H9 (cell line): Measurements from ENCODE around the gene GRIFIN. TPM values are rescaled to one million over a fixed set of nuclear protein-coding genes. Genes with fewer than 3 reads are reported as not detected.
A peak's percentile ranks its signal among the peaks of the same experiment; 100 is the strongest.

Experiments
- DNase-seq: peaks from one replicate; pipeline ENCODE4 v3.0.0-alpha.2; 2017
- H2AFZ ChIP-seq: one replicate; pipeline ENCODE4 v1.6.1; 2013; ENCODE audit warnings: mild to moderate bottlenecking, low read length, control low read depth, moderate library complexity
- H2AK5ac ChIP-seq: 2 replicates; pipeline ENCODE4 v1.6.1; 2013; ENCODE audit warnings: low read length, control low read depth, mixed read lengths; ENCODE audit not compliant: insufficient read length
- H2BK120ac ChIP-seq: one replicate; pipeline ENCODE4 v1.6.1; 2013; ENCODE audit warnings: low read depth, mild to moderate bottlenecking, low read length, control low read depth, inconsistent platforms; ENCODE audit not compliant: poor library complexity, severe bottlenecking
- H2BK12ac ChIP-seq: 2 replicates; pipeline ENCODE4 v1.6.1; 2013; ENCODE audit warnings: low read length, control low read depth, mixed read lengths, low read depth; ENCODE audit not compliant: insufficient read length
- H2BK15ac ChIP-seq: 2 replicates; pipeline ENCODE4 v1.6.1; 2013; ENCODE audit warnings: low read depth, low read length, control low read depth
- H2BK20ac ChIP-seq: one replicate; pipeline ENCODE4 v1.6.1; 2013; ENCODE audit warnings: low read depth, mild to moderate bottlenecking, low read length, control low read depth, inconsistent platforms; ENCODE audit not compliant: poor library complexity, severe bottlenecking
- H2BK5ac ChIP-seq: 2 replicates; pipeline ENCODE4 v1.6.1; 2013; ENCODE audit warnings: low read length, control low read depth, mixed read lengths; ENCODE audit not compliant: insufficient read length
- H3K14ac ChIP-seq: 2 replicates; pipeline ENCODE4 v1.6.1; 2013; ENCODE audit warnings: low read length, control low read depth; ENCODE audit not compliant: insufficient read depth
- H3K18ac ChIP-seq: 2 replicates; pipeline ENCODE4 v1.6.1; 2013; ENCODE audit warnings: low read depth, mild to moderate bottlenecking, mixed read lengths, low read length, control low read depth; ENCODE audit not compliant: insufficient read length
- H3K23ac ChIP-seq: 2 replicates; pipeline ENCODE4 v1.6.1; 2013; ENCODE audit warnings: low read length, control low read depth, mixed read lengths, low read depth; ENCODE audit not compliant: insufficient read length
- H3K23me2 ChIP-seq: 2 replicates; pipeline ENCODE4 v1.6.1; 2013; ENCODE audit warnings: low read depth, mild to moderate bottlenecking, mixed read lengths, low read length, control low read depth; ENCODE audit not compliant: insufficient read length, poor library complexity, severe bottlenecking
- H3K27ac ChIP-seq: 2 replicates; pipeline ENCODE4 v1.5.1; 2013; ENCODE audit warnings: low read length, control low read depth, mixed read lengths, low read depth; ENCODE audit not compliant: insufficient read length
- H3K27me3 ChIP-seq: 2 replicates; pipeline ENCODE4 v1.6.1; 2013; ENCODE audit warnings: low read length, control low read depth, inconsistent platforms; ENCODE audit not compliant: insufficient read depth
- H3K4ac ChIP-seq: 2 replicates; pipeline ENCODE4 v1.6.1; 2013; ENCODE audit warnings: low read depth, mild to moderate bottlenecking, control low read depth, inconsistent platforms, low read length, moderate library complexity
- H3K4me1 ChIP-seq: 2 replicates; pipeline ENCODE4 v1.6.1; 2013; ENCODE audit warnings: low read length, control low read depth, inconsistent platforms; ENCODE audit not compliant: insufficient read depth
- H3K4me2 ChIP-seq: 2 replicates; pipeline ENCODE4 v1.6.1; 2013; ENCODE audit warnings: low read length, control low read depth, mixed read lengths; ENCODE audit not compliant: insufficient read length, insufficient read depth
- H3K56ac ChIP-seq: 2 replicates; pipeline ENCODE4 v1.6.1; 2013; ENCODE audit warnings: low read depth, mild to moderate bottlenecking, mixed read lengths, low read length, control low read depth; ENCODE audit not compliant: insufficient read length
- H3K79me1 ChIP-seq: 2 replicates; pipeline ENCODE4 v1.6.1; 2013; ENCODE audit warnings: low read depth, mild to moderate bottlenecking, moderate library complexity, low read length, control low read depth, inconsistent platforms; ENCODE audit not compliant: insufficient read depth, poor library complexity, severe bottlenecking
- H3K79me2 ChIP-seq: 2 replicates; pipeline ENCODE4 v1.6.1; 2013; ENCODE audit warnings: low read length, control low read depth, inconsistent platforms; ENCODE audit not compliant: insufficient read depth
- H3K9ac ChIP-seq: 2 replicates; pipeline ENCODE4 v1.6.1; 2013; ENCODE audit warnings: low read length, control low read depth, mixed read lengths; ENCODE audit not compliant: insufficient read length; ENCODE audit errors: extremely low read depth
- H3K9me3 ChIP-seq: one replicate; pipeline ENCODE4 v1.6.1; 2013; ENCODE audit warnings: low read depth, low read length, inconsistent platforms; ENCODE audit not compliant: control insufficient read depth
- H3T11ph ChIP-seq: one replicate; pipeline ENCODE4 v1.6.1; 2013; ENCODE audit warnings: mild to moderate bottlenecking, low read length, control low read depth, inconsistent platforms
- H4K20me1 ChIP-seq: one replicate; pipeline ENCODE4 v1.6.1; 2013; ENCODE audit not compliant: control insufficient read depth, insufficient read length, insufficient read depth
- H4K5ac ChIP-seq: 2 replicates; pipeline ENCODE4 v1.6.1; 2013; ENCODE audit warnings: low read depth, mild to moderate bottlenecking, mixed read lengths, low read length, control low read depth; ENCODE audit not compliant: insufficient read length
- H4K8ac ChIP-seq: replicated peaks from 2 replicates; pipeline ENCODE4 v1.6.1; 2013; ENCODE audit warnings: low read length, control low read depth, mixed read lengths, low read depth; ENCODE audit not compliant: insufficient read length
- H4K91ac ChIP-seq: 2 replicates; pipeline ENCODE4 v1.6.1; 2013; ENCODE audit warnings: low read depth, mild to moderate bottlenecking, moderate library complexity, mixed read lengths, low read length, control low read depth; ENCODE audit not compliant: insufficient read length
- H3K27ac Mint-ChIP-seq, 3 experiments: 2 replicates in 2 of 3; 3 replicates in 1 of 3; pipeline ENCODE4 v1.8.0; 2020 to 2021; ENCODE audit warnings: mixed read lengths in 3 of 3, mild to moderate bottlenecking in 1 of 3, moderate library complexity in 1 of 3
- H3K27me3 Mint-ChIP-seq: 2 replicates; pipeline ENCODE4 v1.8.0; 2021; ENCODE audit warnings: low read depth, mild to moderate bottlenecking, moderate library complexity, mixed read lengths
- H3K36me3 Mint-ChIP-seq, 3 experiments: 2 replicates in 2 of 3; 3 replicates in 1 of 3; pipeline ENCODE4 v1.8.0; 2020 to 2021; ENCODE audit warnings: low read depth in 3 of 3, mixed read lengths in 3 of 3; ENCODE audit not compliant: insufficient read depth in 1 of 3
- H3K4me1 Mint-ChIP-seq, 2 experiments: 2 replicates each; pipeline ENCODE4 v1.8.0; 2020; ENCODE audit warnings: mixed read lengths in 2 of 2
- H3K4me3 Mint-ChIP-seq, 2 experiments: 2 replicates in 1 of 2; 3 replicates in 1 of 2; pipeline ENCODE4 v1.8.0; 2020 to 2021; ENCODE audit warnings: mild to moderate bottlenecking in 2 of 2, mixed read lengths in 2 of 2, moderate library complexity in 1 of 2
- H3K9me3 Mint-ChIP-seq, 2 experiments: 2 replicates in 1 of 2; 3 replicates in 1 of 2; pipeline ENCODE4 v1.8.0; 2020; ENCODE audit warnings: mild to moderate bottlenecking in 2 of 2, mixed read lengths in 2 of 2, moderate library complexity in 1 of 2
- CTCF ChIP-seq: fragments of 200-600 bp; sonication (generic); conservative IDR thresholded peaks from 3 replicates; pipeline ENCODE4 v1.8.0; 2021; ENCODE audit warnings: antibody characterized with exemption, mild to moderate bottlenecking
- WGBS: extraction: QIAGEN DNeasy Blood & Tissue Kit; methylation state at CpG from one replicate; pipeline ENCODE4 v1.1.7; 2013; ENCODE audit warnings: missing lambda C conversion rate, low lambda C conversion rate, mixed read lengths; ENCODE audit not compliant: insufficient read length; ENCODE audit errors: extremely low coverage; 5-methylcytosine and 5-hydroxymethylcytosine counted together
- total RNA-seq: library from RNA; stranded (reverse); gene quantifications from 2 replicates; pipeline ENCODE4 v1.2.1, GENCODE V29; 2021

GRIFIN gene
- total RNA-seq, 1 experiment from 2014 or later = not detected

GRCh38 chr7:2482725-2483451, 6.7 kb upstream of the GRIFIN start:
- H3K27ac Mint-ChIP-seq = peak overlapping the region in 1 of 3 experiments; percentile 39; a peak in 1 of 7 replicates

More at GRCh38 chr7:2482725-2483451, 6.7 kb upstream of the GRIFIN start:
- H3K4me1 ChIP-seq = no peaks in the 10 kb centered on the region
- no peak; the same call in 1 of the 3 replicates for TF ChIP-seq CTCF
- peaks cover 4 to 6% of the 10 kb centered on the region in 2 experiments; a peak in 4 of 5 replicates for H3K9me3 Mint-ChIP-seq
- no peaks in the 10 kb centered on the region for H3K9me3 ChIP-seq
- H2BK20ac ChIP-seq = no peak overlapping the region
- H3K27ac ChIP-seq = no peak overlapping the region
- H3K4me1 Mint-ChIP-seq = peaks cover 0 to 6% of the 10 kb centered on the region in 2 experiments; a peak in 1 of 4 replicates
- no peaks in the 10 kb centered on the region for H3K36me3 Mint-ChIP-seq
- no peak overlapping the region for H2AK5ac ChIP-seq
- no peak overlapping the region for H2BK12ac ChIP-seq
- no peak for DNase-seq
- no peak overlapping the region for H2AFZ ChIP-seq
- H2BK5ac ChIP-seq = no peak overlapping the region
- H3K14ac ChIP-seq = no peak overlapping the region
- no peak overlapping the region for H3T11ph ChIP-seq
- H4K20me1 ChIP-seq = no peaks in the 10 kb centered on the region
- no CpG with 5 or more reads among the region's 10 CpGs for WGBS
- H3K18ac ChIP-seq = no peak overlapping the region
- H2BK15ac ChIP-seq = no peak overlapping the region
- H3K23ac ChIP-seq = no peak overlapping the region
- H2BK120ac ChIP-seq = no peak overlapping the region
- H4K91ac ChIP-seq = no peak overlapping the region
- no peak overlapping the region for H3K4me2 ChIP-seq
- no peak overlapping the region for H3K9ac ChIP-seq
- H3K79me1 ChIP-seq = no peaks in the 10 kb centered on the region
- H3K23me2 ChIP-seq = no peaks in the 10 kb centered on the region
- H3K27me3 Mint-ChIP-seq = peaks cover 9% of the 10 kb centered on the region
- no peak overlapping the region for H3K4ac ChIP-seq
- no peak overlapping the region for H3K56ac ChIP-seq
- no peak overlapping the region for H4K5ac ChIP-seq
- no peaks in the 10 kb centered on the region for H3K27me3 ChIP-seq
- no peak overlapping the region for H4K8ac ChIP-seq
- H3K79me2 ChIP-seq = no peaks in the 10 kb centered on the region
- no peak overlapping the region for H3K4me3 Mint-ChIP-seq
